ENCODE data around the gene CACNG4.

GRCh38 chr17:67079491-67079890 is 115.0 kb downstream of the CACNG4 start:
- TF ChIP-seq CTCF (conservative IDR thresholded peaks at IDR 0.05; ENCODE audit: low read depth, low read length) = no peak
- no peak for TF ChIP-seq EZH2 (IDR thresholded peaks at IDR 0.05; ENCODE audit: low read length, unreplicated experiment)
